GM12878 (cell line): ENCODE results near the gene SIDT1. TPM values are rescaled to one million over a fixed set of nuclear protein-coding genes. Genes with fewer than 3 reads are reported as not detected.

Experiments used
- ATAC-seq: fragments of 200-7000 bp; cut with Tn5 transposase; 3 replicates; pipeline ENCODE4 v1.9.1; 2020; ENCODE audit warnings: mild to moderate bottlenecking, moderate library complexity
- BruUV-seq: library from RNA; stranded (reverse); fragments of 400-500 nt; replicated peaks from 2 replicates; lab custom pipeline; 2021; lab: Mats Ljungman, UMichigan
- CTCF ChIA-PET: fragments of 300-600 bp; sonication (Branson Sonifier 250); formaldehyde crosslinking; extraction: SDS; loops from one replicate; lab custom pipeline; 2021; ENCODE audit warnings: inconsistent platforms; lab: Yijun Ruan, JAX
- POLR2A ChIA-PET: fragments of 350-600 bp; formaldehyde crosslinking; extraction: SDS; loops from one replicate; lab custom pipeline; 2021; ENCODE audit warnings: inconsistent platforms; lab: Charles Lee
- RAD21 ChIA-PET: fragments of 300-600 bp; sonication (Branson Sonifier 250); formaldehyde crosslinking; loops from one replicate; lab custom pipeline; 2023; ENCODE audit warnings: antibody characterized with exemption; ENCODE audit not compliant: unreplicated experiment; lab: Charles Lee
- SMC1A ChIA-PET: fragments of 300-600 bp; sonication (Branson Sonifier 250); formaldehyde crosslinking; loops from one replicate; lab custom pipeline; 2023; ENCODE audit not compliant: unreplicated experiment, uncharacterized antibody; lab: Charles Lee
- DNase-seq: peaks from one replicate; pipeline ENCODE4 v3.0.0-alpha.2; 2011; ENCODE audit warnings: low read depth, low spot score
- FAIRE-seq: peaks from 3 replicates; lab custom pipeline; 2011; peaks lifted over from hg19 to GRCh38; lab: Jason Lieb, UNC
- H2AFZ ChIP-seq: 2 replicates; pipeline ENCODE4 v1.6.0; 2011; ENCODE audit warnings: low read depth, low read length, control low read depth; ENCODE audit not compliant: control insufficient read depth
- H3K27ac ChIP-seq: 2 replicates; pipeline ENCODE4 v1.5.1; 2011; ENCODE audit warnings: control low read depth; ENCODE audit not compliant: control insufficient read depth, insufficient read depth
- H3K27me3 ChIP-seq, 2 experiments: replicated peaks in 1 of 2; 2 replicates each; pipeline versions ENCODE4 v1.6.0 to v1.6.1; 2011; ENCODE audit warnings: low read length in 1 of 2; ENCODE audit not compliant: control insufficient read depth in 2 of 2, insufficient read depth in 2 of 2
- H3K36me3 ChIP-seq, 2 experiments: 2 replicates each; pipeline ENCODE4 v1.5.1; 2011; ENCODE audit warnings: low read length in 1 of 2; ENCODE audit not compliant: control insufficient read depth in 2 of 2, insufficient read depth in 2 of 2
- H3K4me1 ChIP-seq: 2 replicates; pipeline ENCODE4 v1.6.1; 2011; ENCODE audit warnings: mild to moderate bottlenecking, low read length, moderate library complexity, mixed read lengths; ENCODE audit not compliant: control insufficient read depth, insufficient read depth
- H3K4me2 ChIP-seq: 2 replicates; pipeline ENCODE4 v1.6.0; 2011; ENCODE audit warnings: control low read depth; ENCODE audit not compliant: control insufficient read depth, insufficient read depth
- H3K4me3 ChIP-seq: fragments of 200-600 bp; sonication (generic); 2 replicates; pipeline ENCODE4 v1.5.1; 2016
- H3K79me2 ChIP-seq: 2 replicates; pipeline ENCODE4 v1.6.0; 2011; ENCODE audit warnings: low read length; ENCODE audit not compliant: control insufficient read depth, insufficient read depth
- H3K9ac ChIP-seq: 2 replicates; pipeline ENCODE4 v1.8.0; 2011; ENCODE audit warnings: low read length, control low read depth, mixed read lengths; ENCODE audit not compliant: control insufficient read depth, insufficient read depth
- H3K9me3 ChIP-seq: replicated peaks from 3 replicates; pipeline ENCODE4 v1.5.1; 2011; ENCODE audit warnings: mild to moderate bottlenecking, low read length; ENCODE audit not compliant: control insufficient read depth, insufficient read depth
- H4K20me1 ChIP-seq: 2 replicates; pipeline ENCODE4 v1.6.0; 2011; ENCODE audit not compliant: control insufficient read depth, insufficient read depth
- CBX3 ChIP-seq: fragments of 200-600 bp; sonication (generic); IDR thresholded peaks from 2 replicates; pipeline ENCODE4 v1.6.1; 2016; ENCODE audit warnings: low read depth, borderline replicate concordance
- CBX5 ChIP-seq: sonication (generic); IDR thresholded peaks from 2 replicates; pipeline ENCODE4 v1.6.1; 2016; ENCODE audit warnings: low read depth, moderate library complexity, mild to moderate bottlenecking, inconsistent platforms
- FOS ChIP-seq: IDR thresholded peaks from 3 replicates; pipeline ENCODE4 v1.6.1; 2011; ENCODE audit warnings: borderline replicate concordance; ENCODE audit not compliant: insufficient read length; ENCODE audit errors: extremely low read depth
- MXI1 ChIP-seq: fragments of 150-350 bp; IDR thresholded peaks from 2 replicates; pipeline ENCODE4 v1.6.1; 2011; ENCODE audit warnings: low read depth, mild to moderate bottlenecking, inconsistent platforms, low read length, improper control_type of control experiment
- MYC ChIP-seq: IDR thresholded peaks from 2 replicates; pipeline ENCODE4 v1.6.1; 2011; ENCODE audit warnings: mild to moderate bottlenecking, low read length, moderate library complexity, inconsistent platforms; ENCODE audit not compliant: insufficient read depth, insufficient replicate concordance, insufficient read length, severe bottlenecking
- PAX8 ChIP-seq: fragments of 450-650 bp; IDR thresholded peaks from 2 replicates; pipeline ENCODE4 v1.6.1; 2017; ENCODE audit warnings: mild to moderate bottlenecking, moderate library complexity
- RAD21 ChIP-seq: IDR thresholded peaks from 2 replicates; pipeline ENCODE4 v1.6.1; 2011; ENCODE audit warnings: mild to moderate bottlenecking, low read depth, low read length, moderate library complexity; ENCODE audit not compliant: insufficient read depth
- REST ChIP-seq: IDR thresholded peaks from 2 replicates; pipeline ENCODE4 v1.6.1; 2012; ENCODE audit warnings: mild to moderate bottlenecking, low read depth, low read length
- RFX5 ChIP-seq: IDR thresholded peaks from 2 replicates; pipeline ENCODE4 v1.6.1; 2011; ENCODE audit warnings: low read depth, low read length, improper control_type of control experiment
- SREBF2 ChIP-seq: IDR thresholded peaks from 2 replicates; pipeline ENCODE4 v1.6.1; 2012; ENCODE audit warnings: mild to moderate bottlenecking, low read length
- WGBS: methylation state at CpG from one replicate; pipeline ENCODE4 v1.1.6; 2016; ENCODE audit warnings: low lambda C conversion rate; ENCODE audit not compliant: insufficient replicate concordance, insufficient coverage; ENCODE audit errors: missing lambda C conversion rate; 5-methylcytosine and 5-hydroxymethylcytosine counted together
- in situ Hi-C: fragments of 300-500 bp; cut with MboI; formaldehyde crosslinking; loops from 9 replicates; pipeline ENCODE4 v1.14.3; 2018; ENCODE audit warnings: mixed read lengths
- intact Hi-C: fragments of 100-400 bp; cut with micrococcal nuclease; formaldehyde crosslinking; loops from one replicate; pipeline ENCODE4 v1.14.2; 2022; ENCODE audit not compliant: unreplicated experiment
- polyA plus RNA-seq, 11 experiments: library from polyadenylated mRNA; depleted of rRNA in 4 of 11; unstranded in 6 of 11; stranded (reverse) in 5 of 11; fragments of >200 nt; fragmentation: Nextera tagmentation in 4 of 11; fragmentation: Illumina TruSeq in 1 of 11; extraction: Ambion mirVana in 4 of 11; extraction: Trizol in 1 of 11; gene quantifications; 1 replicate in 1 of 11; 2 replicates in 10 of 11; pipeline versions ENCODE4 v1.2.1 to v1.2.3, GENCODE V29; 2011 to 2016; ENCODE audit warnings: inconsistent platforms in 2 of 11, missing spikeins in 2 of 11, low read depth in 1 of 11
- total RNA-seq, 4 experiments: library from RNA; depleted of rRNA in 3 of 4; stranded (reverse); fragments of >200 nt in 3 of 4; fragmentation: Illumina TruSeq in 1 of 4; extraction: Trizol in 1 of 4; gene quantifications; 2 replicates each; pipeline versions ENCODE4 v1.2.1 to v1.2.3, GENCODE V29; 2013 to 2021

The SIDT1 gene
- total and polyA plus RNA-seq, 10 of the 15 experiments (the other 5 are each of a cell fraction or from before 2014, with no cell fraction given), result 3.0 to 45.0 (median 26.6) TPM

GRCh38 chr3:113565555-113565954 lies 33.2 kb downstream of the SIDT1 start:
- RAD21 ChIA-PET, result no interaction called here
- no TSS peak for BruUV-seq
- DNase-seq, result no peak

More at GRCh38 chr3:113565555-113565954, 33.2 kb downstream of the SIDT1 start:
- Histone ChIP-seq H3K79me2 (no peaks in the 10 kb centered on the region; the same call in 1 of the 2 replicates), H3K4me3 (no peak overlapping the region), H3K4me1 (no peaks in the 10 kb centered on the region), H2AFZ (no peak overlapping the region), H4K20me1 (no peaks in the 10 kb centered on the region), H3K27ac (no peak overlapping the region), H3K4me2 (no peak overlapping the region), H3K27me3 (no peaks in the 10 kb centered on the region), H3K36me3 (peaks cover 0 to 26% of the 10 kb centered on the region in 2 experiments; a peak in 3 of 4 replicates), H3K9me3 (no peaks in the 10 kb centered on the region), H3K9ac (no peak overlapping the region)
- intact Hi-C loops (no loop called here), in situ Hi-C loops (no loop called here)
- FAIRE-seq (no peak), ATAC-seq (no peak)
- 95% methylated on average over 1 of the region's 1 CpG for WGBS
- POLR2A ChIA-PET, result no interaction called here
- CTCF ChIA-PET, result no interaction called here
- TF ChIP-seq MYC (no peak), CBX3 (no peak), RFX5 (no peak), RAD21 (no peak), REST (no peak), MXI1 (no peak), CBX5 (no peak), FOS (no peak), SREBF2 (no peak), PAX8 (no peak)
- SMC1A ChIA-PET, result no interaction called here
